Neuronal stem cell (in vitro differentiated cells): ENCODE measurements around the gene SLC38A2.

ENCODE experiments used
- DNase-seq: peaks from one replicate; pipeline ENCODE4 v3.0.0-alpha.2; 2013; ENCODE audit warnings: low spot score
- H2AFZ ChIP-seq: one replicate; pipeline ENCODE4 v1.6.1; 2013; ENCODE audit warnings: mild to moderate bottlenecking, low read length, inconsistent platforms
- H2AK5ac ChIP-seq: 2 replicates; pipeline ENCODE4 v1.6.1; 2013; ENCODE audit warnings: low read depth, mild to moderate bottlenecking, inconsistent platforms, low read length, moderate library complexity, mixed read lengths
- H2BK120ac ChIP-seq: 2 replicates; pipeline ENCODE4 v1.6.1; 2013; ENCODE audit warnings: low read depth, mild to moderate bottlenecking, inconsistent platforms, low read length, moderate library complexity, mixed read lengths
- H2BK12ac ChIP-seq: one replicate; pipeline ENCODE4 v1.6.1; 2013; ENCODE audit warnings: low read length, inconsistent platforms
- H2BK15ac ChIP-seq: 2 replicates; pipeline ENCODE4 v1.6.1; 2013; ENCODE audit warnings: mild to moderate bottlenecking, low read length, inconsistent platforms, mixed read lengths
- H2BK5ac ChIP-seq: one replicate; pipeline ENCODE4 v1.6.1; 2013; ENCODE audit warnings: inconsistent platforms, mild to moderate bottlenecking, low read length, moderate library complexity
- H3K14ac ChIP-seq: one replicate; pipeline ENCODE4 v1.6.1; 2013; ENCODE audit warnings: low read length, inconsistent platforms
- H3K18ac ChIP-seq: 2 replicates; pipeline ENCODE4 v1.6.1; 2013; ENCODE audit warnings: low read length, inconsistent platforms
- H3K23ac ChIP-seq: 2 replicates; pipeline ENCODE4 v1.6.1; 2013; ENCODE audit warnings: low read depth, mild to moderate bottlenecking, mixed read lengths, low read length, inconsistent platforms; ENCODE audit not compliant: poor library complexity
- H3K27ac ChIP-seq: replicated peaks from 3 replicates; pipeline ENCODE4 v1.5.1; 2013; ENCODE audit warnings: low read length, inconsistent platforms
- H3K27me3 ChIP-seq, 3 experiments: 2 replicates each; pipeline ENCODE4 v1.6.1; 2013; ENCODE audit warnings: low read length in 3 of 3, mild to moderate bottlenecking in 2 of 3, inconsistent platforms in 1 of 3, low read depth in 1 of 3, mixed read lengths in 1 of 3, moderate library complexity in 1 of 3; ENCODE audit not compliant: control insufficient read depth in 3 of 3, insufficient read depth in 3 of 3
- H3K36me3 ChIP-seq, 2 donors: replicated peaks in 1 of 2; 2 replicates each; pipeline ENCODE4 v1.6.1; 2013; ENCODE audit warnings: low read length in 2 of 2; ENCODE audit not compliant: control insufficient read depth in 2 of 2, insufficient read depth in 2 of 2
- H3K4ac ChIP-seq: 2 replicates; pipeline ENCODE4 v1.6.1; 2013; ENCODE audit warnings: inconsistent platforms, mild to moderate bottlenecking, low read length, moderate library complexity
- H3K4me1 ChIP-seq, 2 donors: 1 replicate in 1 of 2; 2 replicates in 1 of 2; pipeline ENCODE4 v1.6.1; 2013; ENCODE audit warnings: low read length in 2 of 2, low read depth in 1 of 2; ENCODE audit not compliant: control insufficient read depth in 2 of 2, insufficient read depth in 1 of 2
- H3K4me2 ChIP-seq: one replicate; pipeline ENCODE4 v1.6.1; 2013; ENCODE audit warnings: mild to moderate bottlenecking, low read length, inconsistent platforms; ENCODE audit not compliant: insufficient read depth, poor library complexity, severe bottlenecking
- H3K4me3 ChIP-seq, 2 donors: 2 replicates each; pipeline ENCODE4 v1.5.1; 2013; ENCODE audit warnings: low read length in 2 of 2, mild to moderate bottlenecking in 2 of 2, inconsistent platforms in 1 of 2, moderate library complexity in 1 of 2
- H3K79me1 ChIP-seq: one replicate; pipeline ENCODE4 v1.6.1; 2013; ENCODE audit warnings: low read depth, mild to moderate bottlenecking, inconsistent platforms, low read length, moderate library complexity
- H3K9ac ChIP-seq: one replicate; pipeline ENCODE4 v1.6.1; 2013; ENCODE audit warnings: mild to moderate bottlenecking, low read depth, low read length, inconsistent platforms; ENCODE audit not compliant: poor library complexity
- H3K9me3 ChIP-seq, 2 donors: replicated peaks in 1 of 2; 2 replicates each; pipeline versions ENCODE3 to v1.6.1; 2013; ENCODE audit warnings: low read length in 2 of 2, mild to moderate bottlenecking in 2 of 2, inconsistent platforms in 1 of 2, low read depth in 1 of 2, mixed read lengths in 1 of 2, moderate library complexity in 1 of 2; ENCODE audit not compliant: control insufficient read depth in 2 of 2, insufficient read depth in 1 of 2
- H4K8ac ChIP-seq: one replicate; pipeline ENCODE4 v1.6.1; 2013; ENCODE audit warnings: low read depth, mild to moderate bottlenecking, inconsistent platforms, low read length, moderate library complexity
- H4K91ac ChIP-seq: one replicate; pipeline ENCODE4 v1.6.1; 2013; ENCODE audit warnings: low read length, low read depth, mild to moderate bottlenecking, inconsistent platforms; ENCODE audit not compliant: poor library complexity
- WGBS, 2 donors: extraction: QIAGEN DNeasy Blood & Tissue Kit; methylation state at CpG; one replicate each; pipeline ENCODE4 v1.1.7; 2013; ENCODE audit warnings: missing lambda C conversion rate in 2 of 2, mixed read lengths in 1 of 2; ENCODE audit not compliant: insufficient read length in 2 of 2, insufficient replicate concordance in 1 of 2; ENCODE audit errors: extremely low coverage in 2 of 2; 5-methylcytosine and 5-hydroxymethylcytosine counted together

The SLC38A2 gene

GRCh38 chr12:46358791-46359666 lies 13.5 kb downstream of the SLC38A2 start:
- Histone ChIP-seq H2AK5ac (no peak overlapping the region), H2BK15ac (no peak overlapping the region), H3K4ac (no peak overlapping the region), H2BK12ac (no peak overlapping the region), H2BK5ac (no peak overlapping the region), H3K79me1 (no peaks in the 10 kb centered on the region), H3K27me3 (peaks cover 0 to 3% (median 0%) of the 10 kb centered on the region in 3 experiments), H3K4me2 (no peak overlapping the region), H4K8ac (no peak overlapping the region), H3K9me3 (no peaks in the 10 kb centered on the region), H3K4me3 (no peak overlapping the region), H3K9ac (no peak overlapping the region), H3K4me1 (no peaks in the 10 kb centered on the region), H3K18ac (no peak overlapping the region), H4K91ac (no peak overlapping the region), H3K23ac (no peak overlapping the region), H3K36me3 (peaks cover 14 to 55% of the 10 kb centered on the region in 2 donors), H3K27ac (no peak overlapping the region), H2AFZ (no peak overlapping the region), H3K14ac (no peak overlapping the region), H2BK120ac (no peak overlapping the region)
- no CpG with 5 or more reads among the region's 7 CpGs for WGBS, 2 donors
- DNase-seq = no peak

DNA sequence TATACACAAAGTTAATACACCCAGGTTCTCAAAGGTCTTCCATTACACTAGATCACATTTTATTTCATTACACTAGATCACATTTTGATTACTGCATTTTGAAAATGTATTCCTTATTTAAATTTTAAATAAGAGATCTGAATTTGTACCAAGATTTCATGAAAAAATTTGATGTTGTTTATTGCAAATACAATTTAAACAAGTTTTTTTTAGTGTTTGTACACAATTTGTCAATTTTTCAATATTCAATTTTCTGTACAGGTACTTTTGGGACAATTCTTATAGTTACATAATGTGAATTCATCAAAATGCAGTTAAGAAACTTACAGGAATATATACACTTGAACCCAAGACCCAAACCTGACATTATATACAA lies 14.3 kb downstream of the SLC38A2 start:
- no peak overlapping the region for H3K9ac ChIP-seq
- H3K79me1 ChIP-seq = no peaks in the 10 kb centered on the region
- H2BK5ac ChIP-seq = no peak overlapping the region
- H2BK12ac ChIP-seq = no peak overlapping the region
- H3K4me2 ChIP-seq = no peak overlapping the region
- no peak overlapping the region for H2BK15ac ChIP-seq
- H3K27me3 ChIP-seq = peaks cover 0 to 8% (median 0%) of the 10 kb centered on the region in 3 experiments
- H3K4ac ChIP-seq = no peak overlapping the region
- DNase-seq = no peak
- H2BK120ac ChIP-seq = no peak overlapping the region
- no peak overlapping the region for H4K8ac ChIP-seq
- H3K27ac ChIP-seq = no peak overlapping the region
- H4K91ac ChIP-seq = no peak overlapping the region
- H2AFZ ChIP-seq = no peak overlapping the region
- H3K4me3 ChIP-seq = no peak overlapping the region
- H3K23ac ChIP-seq = no peak overlapping the region
- H3K36me3 ChIP-seq = peaks cover 14 to 48% of the 10 kb centered on the region in 2 donors
- H3K4me1 ChIP-seq = no peaks in the 10 kb centered on the region
- H3K14ac ChIP-seq = no peak overlapping the region
- H2AK5ac ChIP-seq = no peak overlapping the region
- no peak overlapping the region for H3K18ac ChIP-seq
- H3K9me3 ChIP-seq = no peaks in the 10 kb centered on the region

GRCh38 chr12:46357438-46358324 lies 14.9 kb downstream of the SLC38A2 start:
- H3K14ac ChIP-seq = no peak overlapping the region
- no CpG with 5 or more reads among the region's 6 CpGs for WGBS, 2 donors
- no peak overlapping the region for H2BK15ac ChIP-seq
- H3K4me3 ChIP-seq = no peak overlapping the region
- H2BK5ac ChIP-seq = no peak overlapping the region
- no peak overlapping the region for H2BK120ac ChIP-seq
- no peak overlapping the region for H3K23ac ChIP-seq
- no peak overlapping the region for H3K4me2 ChIP-seq
- H4K8ac ChIP-seq = no peak overlapping the region
- H2BK12ac ChIP-seq = no peak overlapping the region
- peaks cover 0 to 8% (median 0%) of the 10 kb centered on the region in 3 experiments for H3K27me3 ChIP-seq
- DNase-seq = no peak
- no peak overlapping the region for H3K9ac ChIP-seq
- no peak overlapping the region for H3K18ac ChIP-seq
- peaks cover 10 to 42% of the 10 kb centered on the region in 2 donors for H3K36me3 ChIP-seq
- H2AK5ac ChIP-seq = no peak overlapping the region
- H3K9me3 ChIP-seq = no peaks in the 10 kb centered on the region
- H2AFZ ChIP-seq = no peak overlapping the region
- H3K4me1 ChIP-seq = no peaks in the 10 kb centered on the region
- H3K27ac ChIP-seq = no peak overlapping the region
- no peaks in the 10 kb centered on the region for H3K79me1 ChIP-seq
- H3K4ac ChIP-seq = no peak overlapping the region
- H4K91ac ChIP-seq = no peak overlapping the region
